Bronchial epithelial cell (primary cell): Measurements from ENCODE around the gene BICC1. TPM values are rescaled to one million over a fixed set of nuclear protein-coding genes. Genes with fewer than 3 reads are reported as not detected.

Source experiments
- DNase-seq: peaks from one replicate; pipeline ENCODE4 v3.0.0-alpha.2; 2010; ENCODE audit warnings: low read depth
- FAIRE-seq: peaks from 2 replicates; lab custom pipeline; 2011; peaks lifted over from hg19 to GRCh38; lab: Jason Lieb, UNC
- H3K27me3 ChIP-seq: 2 replicates; pipeline ENCODE4 v1.5.1; 2011; ENCODE audit warnings: low read length; ENCODE audit not compliant: control insufficient read depth, insufficient read depth
- H3K36me3 ChIP-seq: 2 replicates; pipeline ENCODE4 v1.5.1; 2011; ENCODE audit warnings: low read length; ENCODE audit not compliant: control insufficient read depth, insufficient read depth
- H3K4me3 ChIP-seq: 2 replicates; pipeline ENCODE4 v1.5.1; 2011; ENCODE audit warnings: mild to moderate bottlenecking, low read depth, low read length, control low read depth
- total RNA-seq: library from RNA; depleted of rRNA; stranded (reverse); fragments of >200 nt; gene quantifications from 2 replicates; pipeline ENCODE4 v1.2.1, GENCODE V29; 2014
- TF ChIP-seq, protein P1 (sequence below): IDR thresholded peaks from 2 replicates; pipeline ENCODE4 v1.5.1; 2011; ENCODE audit warnings: mild to moderate bottlenecking, moderate library complexity, low read length, control low read depth, inconsistent platforms; ENCODE audit not compliant: insufficient read depth, severe bottlenecking

Gene BICC1
- total RNA-seq, 1 donor from 2014 or later = 1.1 TPM

DNA sequence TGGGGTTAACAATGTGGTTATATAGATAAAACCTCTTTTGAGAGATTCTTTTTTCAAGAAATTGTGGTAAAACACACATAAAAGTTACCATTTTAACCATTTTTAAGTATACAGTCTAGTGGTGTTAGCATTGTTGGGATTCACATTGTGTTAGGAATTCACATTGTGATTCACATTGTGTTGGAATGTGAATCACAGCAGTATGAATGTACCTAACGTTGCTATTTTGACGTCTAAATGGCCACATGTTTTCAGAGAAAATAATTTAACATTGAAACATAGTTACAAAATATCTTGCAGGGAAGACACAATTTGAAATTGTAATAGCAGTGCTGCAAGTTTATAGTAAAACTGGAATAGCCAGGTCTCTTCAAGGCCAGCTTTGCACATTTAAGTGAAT is 129.0 kb downstream of the BICC1 start:
- Histone ChIP-seq H3K4me3 (no peak overlapping the region), H3K36me3 (no peaks in the 10 kb centered on the region), H3K27me3 (no peaks in the 10 kb centered on the region)
- TF ChIP-seq, protein P1, sequence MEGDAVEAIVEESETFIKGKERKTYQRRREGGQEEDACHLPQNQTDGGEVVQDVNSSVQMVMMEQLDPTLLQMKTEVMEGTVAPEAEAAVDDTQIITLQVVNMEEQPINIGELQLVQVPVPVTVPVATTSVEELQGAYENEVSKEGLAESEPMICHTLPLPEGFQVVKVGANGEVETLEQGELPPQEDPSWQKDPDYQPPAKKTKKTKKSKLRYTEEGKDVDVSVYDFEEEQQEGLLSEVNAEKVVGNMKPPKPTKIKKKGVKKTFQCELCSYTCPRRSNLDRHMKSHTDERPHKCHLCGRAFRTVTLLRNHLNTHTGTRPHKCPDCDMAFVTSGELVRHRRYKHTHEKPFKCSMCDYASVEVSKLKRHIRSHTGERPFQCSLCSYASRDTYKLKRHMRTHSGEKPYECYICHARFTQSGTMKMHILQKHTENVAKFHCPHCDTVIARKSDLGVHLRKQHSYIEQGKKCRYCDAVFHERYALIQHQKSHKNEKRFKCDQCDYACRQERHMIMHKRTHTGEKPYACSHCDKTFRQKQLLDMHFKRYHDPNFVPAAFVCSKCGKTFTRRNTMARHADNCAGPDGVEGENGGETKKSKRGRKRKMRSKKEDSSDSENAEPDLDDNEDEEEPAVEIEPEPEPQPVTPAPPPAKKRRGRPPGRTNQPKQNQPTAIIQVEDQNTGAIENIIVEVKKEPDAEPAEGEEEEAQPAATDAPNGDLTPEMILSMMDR = no peak
- FAIRE-seq = no peak
- DNase-seq = peak; percentile 82

- Histone ChIP-seq H3K4me3 (no peak overlapping the region), H3K36me3 (no peaks in the 10 kb centered on the region), H3K27me3 (no peaks in the 10 kb centered on the region)
- FAIRE-seq (no peak), DNase-seq (no peak)
- TF ChIP-seq, protein P1 = no peak
These were observed 129.6 kb downstream of the BICC1 start for GRCh38 chr10:58642283-58642682.

- H3K27me3 ChIP-seq = no peaks in the 10 kb centered on the region
- H3K36me3 ChIP-seq = no peaks in the 10 kb centered on the region
- H3K4me3 ChIP-seq = no peak overlapping the region
- FAIRE-seq = no peak
- no peak for DNase-seq
- TF ChIP-seq, protein P1 = no peak
These were observed 130.3 kb downstream of the BICC1 start for GRCh38 chr10:58642916-58643428.

GRCh38 chr10:58644311-58644710 is 131.6 kb downstream of the BICC1 start:
- TF ChIP-seq, protein P1 = no peak
- Histone ChIP-seq H3K27me3 (no peaks in the 10 kb centered on the region), H3K36me3 (no peaks in the 10 kb centered on the region), H3K4me3 (no peak overlapping the region)
- FAIRE-seq = no peak
- DNase-seq = no peak

GRCh38 chr10:58645416-58646146 is 132.9 kb downstream of the BICC1 start:
- no peak for FAIRE-seq
- TF ChIP-seq, protein P1 = no peak

More at GRCh38 chr10:58645416-58646146, 132.9 kb downstream of the BICC1 start:
- no peaks in the 10 kb centered on the region for H3K36me3 ChIP-seq
- no peak overlapping the region for H3K4me3 ChIP-seq
- H3K27me3 ChIP-seq = no peaks in the 10 kb centered on the region
- DNase-seq = peak; percentile 52
